ENCODE results near the gene CEP85.

CEP85 gene, protein sequence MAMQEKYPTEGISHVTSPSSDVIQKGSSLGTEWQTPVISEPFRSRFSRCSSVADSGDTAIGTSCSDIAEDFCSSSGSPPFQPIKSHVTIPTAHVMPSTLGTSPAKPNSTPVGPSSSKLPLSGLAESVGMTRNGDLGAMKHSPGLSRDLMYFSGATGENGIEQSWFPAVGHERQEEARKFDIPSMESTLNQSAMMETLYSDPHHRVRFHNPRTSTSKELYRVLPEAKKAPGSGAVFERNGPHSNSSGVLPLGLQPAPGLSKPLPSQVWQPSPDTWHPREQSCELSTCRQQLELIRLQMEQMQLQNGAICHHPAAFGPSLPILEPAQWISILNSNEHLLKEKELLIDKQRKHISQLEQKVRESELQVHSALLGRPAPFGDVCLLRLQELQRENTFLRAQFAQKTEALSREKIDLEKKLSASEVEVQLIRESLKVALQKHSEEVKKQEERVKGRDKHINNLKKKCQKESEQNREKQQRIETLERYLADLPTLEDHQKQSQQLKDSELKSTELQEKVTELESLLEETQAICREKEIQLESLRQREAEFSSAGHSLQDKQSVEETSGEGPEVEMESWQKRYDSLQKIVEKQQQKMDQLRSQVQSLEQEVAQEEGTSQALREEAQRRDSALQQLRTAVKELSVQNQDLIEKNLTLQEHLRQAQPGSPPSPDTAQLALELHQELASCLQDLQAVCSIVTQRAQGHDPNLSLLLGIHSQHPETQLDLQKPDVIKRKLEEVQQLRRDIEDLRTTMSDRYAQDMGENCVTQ

DNA sequence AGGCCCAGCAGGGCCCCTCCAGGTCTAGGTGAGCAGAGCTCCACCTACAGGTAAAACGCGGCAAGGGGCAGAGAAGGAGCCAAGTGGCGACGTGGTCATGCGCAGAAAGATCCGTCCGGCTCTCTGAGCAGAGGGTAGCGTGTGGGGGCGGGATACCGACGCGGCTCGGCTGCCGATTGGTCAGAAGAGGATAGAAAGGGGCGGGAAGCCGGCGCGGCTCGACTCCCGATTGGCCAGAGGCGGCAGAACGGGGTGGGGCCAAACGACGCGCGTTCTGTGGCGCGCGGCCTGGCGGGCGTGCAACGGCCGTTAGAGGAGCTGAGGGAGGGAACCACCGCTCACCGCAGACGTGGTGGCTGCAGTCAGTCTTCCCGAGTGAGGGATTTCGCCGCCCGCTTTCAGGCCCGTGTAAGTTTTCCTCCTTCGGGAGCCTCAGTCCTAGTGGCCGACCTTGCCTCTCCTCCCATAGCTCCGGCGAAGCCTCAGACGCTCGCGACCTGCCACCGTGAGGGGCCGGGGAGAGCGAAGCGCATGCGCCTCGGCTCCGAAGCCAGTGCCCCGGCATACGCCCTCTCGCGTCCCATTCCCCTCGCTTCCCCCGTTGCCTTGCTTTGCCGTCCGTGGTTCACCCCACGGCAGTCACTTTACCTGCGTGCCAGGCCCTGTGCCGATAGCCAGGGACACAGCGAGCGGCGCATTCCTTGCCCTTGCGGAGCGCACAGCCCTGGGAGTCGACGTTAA is at the start of gene CEP85:
CEP85 (plus strand) TSS at position 298 of the 741 bp plus-strand sequence. CDS start 5,584 bp downstream, outside the sequence.
- DNase-seq, result peak; percentile 99

DNA sequence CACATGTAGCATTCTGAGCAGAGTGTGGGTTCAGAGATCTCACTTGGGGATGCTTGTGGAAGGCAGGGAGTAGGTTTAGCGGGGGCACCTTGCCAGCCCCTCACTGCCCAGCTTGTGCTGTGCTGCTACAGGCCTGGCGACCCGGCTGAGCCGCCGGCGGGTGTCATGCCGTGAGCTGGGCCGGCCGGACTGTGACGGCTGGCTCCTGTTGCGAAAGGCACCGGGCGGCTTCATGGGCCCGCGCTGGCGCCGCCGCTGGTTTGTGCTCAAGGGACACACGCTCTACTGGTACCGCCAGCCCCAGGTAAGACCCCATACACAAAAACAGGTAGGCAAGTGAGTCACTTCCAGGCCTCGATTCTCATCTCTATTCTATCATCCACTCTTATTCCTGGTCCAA is 49.1 kb upstream of the CEP85 start:
- no peak for DNase-seq

GRCh38 chr1:26187882-26188281 is 46.1 kb upstream of the CEP85 start:
- DNase-seq, result no peak

DNA sequence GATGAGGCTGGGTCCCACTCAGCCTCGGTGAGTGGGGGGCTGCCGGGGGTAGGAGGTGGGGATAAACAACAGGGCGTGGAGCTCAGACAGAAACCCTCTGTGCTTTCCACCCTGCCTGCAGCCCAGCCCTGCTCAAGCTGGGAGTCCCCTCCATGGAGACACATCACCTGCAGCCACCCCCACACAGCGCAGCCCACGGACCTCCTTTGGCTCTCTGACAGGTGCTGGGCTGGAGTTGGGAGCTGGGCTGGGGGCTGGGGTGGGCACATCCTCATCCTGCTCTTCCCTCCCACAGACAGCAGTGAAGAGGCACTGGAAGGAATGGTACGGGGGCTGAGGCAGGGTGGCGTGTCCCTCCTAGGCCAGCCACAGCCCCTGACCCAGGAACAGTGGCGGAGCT is 45.5 kb upstream of the CEP85 start:
- DNase-seq, result no peak

GRCh38 chr1:26189331-26189730 is 44.7 kb upstream of the CEP85 start:
- no peak for DNase-seq

DNA sequence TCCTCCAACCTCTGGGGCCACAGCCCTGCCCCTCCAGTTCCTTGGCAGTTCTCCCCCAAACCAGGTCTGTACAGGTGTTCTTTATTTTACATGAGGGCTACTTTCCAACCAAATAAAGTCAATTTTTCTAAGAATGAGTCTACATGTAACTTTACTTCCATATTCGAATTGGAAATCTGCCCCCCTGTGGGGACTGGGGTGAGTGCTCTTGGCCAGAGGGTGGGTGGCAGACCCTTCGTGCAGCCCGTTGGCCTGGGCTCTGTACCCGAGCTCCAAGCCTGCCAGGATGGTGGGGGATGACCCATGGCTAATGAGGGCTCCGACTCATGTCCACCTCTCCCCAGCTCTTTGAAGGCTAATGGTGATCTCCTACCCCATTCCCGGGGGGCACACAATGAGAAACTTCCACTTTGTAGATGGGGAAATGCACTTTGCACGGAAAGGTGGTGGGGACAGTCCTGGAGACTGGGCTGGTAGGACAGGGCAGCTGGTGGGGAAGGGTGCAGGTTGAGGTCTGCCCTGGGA is 44.2 kb upstream of the CEP85 start:
- no peak for DNase-seq

GRCh38 chr1:26190373-26190987 is 43.5 kb upstream of the CEP85 start, which contains the start of gene CATSPER4:
Gene CATSPER4 (plus strand): TSS chr1:26190602. CDS start chr1:26190628, 26 bp downstream.
- no peak for DNase-seq

GRCh38 chr1:26191739-26192138 is 42.3 kb upstream of the CEP85 start:
- DNase-seq, result no peak

DNA sequence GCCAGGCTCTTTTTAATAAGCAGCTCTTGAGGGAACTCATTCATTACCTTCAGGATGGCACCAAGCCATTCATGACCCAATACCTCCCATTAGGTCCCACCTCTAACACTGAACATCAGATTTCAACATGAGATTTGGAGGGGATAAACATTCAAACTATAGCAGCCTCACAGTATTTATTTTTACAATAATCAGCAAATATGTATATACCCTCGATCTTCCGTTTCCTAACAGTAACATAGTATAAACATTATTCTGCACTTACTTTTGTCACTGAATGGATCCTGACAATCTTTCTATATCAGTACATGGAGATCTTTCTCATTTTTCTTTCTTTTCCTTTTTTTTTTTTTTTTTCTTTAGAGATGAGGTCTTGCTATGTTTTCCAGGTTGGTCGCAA is 38.2 kb upstream of the CEP85 start:
- DNase-seq, result no peak

DNA sequence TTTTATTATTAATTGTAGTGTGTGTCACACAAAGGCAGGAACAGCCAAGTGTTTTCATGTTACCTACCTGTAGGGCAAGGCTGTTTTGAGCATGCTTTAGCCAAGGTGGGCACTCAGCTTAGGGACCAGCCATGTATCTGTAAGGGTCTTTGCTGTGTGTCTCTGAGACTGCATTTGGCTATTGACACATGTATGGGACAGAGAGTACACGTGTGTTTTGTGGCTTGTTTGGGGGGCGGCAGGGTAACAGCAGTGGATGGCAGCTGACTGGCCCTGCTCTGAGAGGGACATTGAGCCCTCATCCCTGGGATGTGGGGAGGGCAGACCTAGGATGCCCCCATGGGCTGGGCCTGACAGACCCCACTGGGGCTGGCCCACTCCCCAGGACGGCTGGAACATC is 36.7 kb upstream of the CEP85 start:
- DNase-seq, result no peak

- no peak for DNase-seq
Measured at GRCh38 chr1:26197813-26198212, 36.2 kb upstream of the CEP85 start.

GRCh38 chr1:26200413-26200812 is 33.6 kb upstream of the CEP85 start:
- no peak for DNase-seq

GRCh38 chr1:26203642-26204318 is 30.2 kb upstream of the CEP85 start:
- no peak for DNase-seq

- no peak for DNase-seq
Measured at GRCh38 chr1:26210147-26210870, 23.7 kb upstream of the CEP85 start.

DNA sequence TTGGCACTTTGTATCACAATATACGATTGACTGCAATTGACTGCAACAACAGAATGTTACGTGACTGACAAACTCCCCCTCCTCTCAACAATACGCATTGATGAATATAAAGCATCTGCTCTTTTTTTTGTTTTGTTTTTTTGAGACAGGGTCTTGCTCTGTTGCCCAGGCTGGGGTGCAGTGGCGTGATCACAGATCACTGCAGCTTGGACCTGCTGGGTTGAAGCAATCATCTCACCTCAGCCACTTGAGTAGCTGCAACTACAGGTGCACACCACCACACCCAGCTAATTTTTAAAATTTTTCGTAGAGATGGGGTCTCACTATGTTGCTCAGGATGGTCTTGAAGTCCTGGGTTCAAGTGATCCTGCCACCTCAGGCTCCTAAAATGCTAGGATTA is 21.3 kb upstream of the CEP85 start:
- DNase-seq, result no peak

GRCh38 chr1:26213335-26213905 is 20.6 kb upstream of the CEP85 start:
- DNase-seq, result no peak

GRCh38 chr1:26215246-26215645 is 18.8 kb upstream of the CEP85 start:
- DNase-seq, result no peak

- DNase-seq, result no peak
Measured at GRCh38 chr1:26218906-26219494, 15.0 kb upstream of the CEP85 start.

DNA sequence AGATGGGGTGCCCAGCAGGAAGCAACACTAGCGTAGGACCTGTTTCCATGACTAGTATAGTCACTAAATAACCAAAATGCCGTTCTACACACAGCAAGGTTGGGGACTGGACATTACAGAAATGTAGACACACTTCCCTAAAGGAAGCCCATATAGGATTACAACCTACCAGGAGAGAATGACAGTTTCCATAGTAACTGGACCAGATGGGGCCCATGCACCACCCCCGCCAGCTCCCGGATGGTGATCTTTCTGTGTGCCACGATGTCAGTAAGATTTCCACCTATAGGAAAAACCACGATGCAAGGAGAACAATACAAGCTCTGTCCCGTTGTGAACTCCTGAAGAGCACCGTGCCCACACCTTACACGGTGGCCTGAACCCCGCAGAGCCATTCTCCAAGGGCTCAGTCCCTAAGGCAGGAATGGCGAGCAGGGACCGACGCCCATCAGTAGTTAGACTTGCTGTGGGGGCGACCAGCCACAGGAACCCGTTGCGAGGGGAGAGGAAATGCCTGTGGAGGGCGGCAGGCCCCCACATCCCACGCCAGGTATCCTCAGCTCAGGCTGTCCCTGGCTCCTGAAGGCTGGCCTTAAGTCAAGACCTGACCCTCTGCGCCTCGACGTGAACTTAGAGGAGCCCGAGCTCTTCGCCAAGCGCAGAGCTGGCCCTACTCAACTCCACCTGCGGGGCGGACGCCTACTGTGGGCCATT is 13.6 kb upstream of the CEP85 start:
- DNase-seq, result no peak

DNA sequence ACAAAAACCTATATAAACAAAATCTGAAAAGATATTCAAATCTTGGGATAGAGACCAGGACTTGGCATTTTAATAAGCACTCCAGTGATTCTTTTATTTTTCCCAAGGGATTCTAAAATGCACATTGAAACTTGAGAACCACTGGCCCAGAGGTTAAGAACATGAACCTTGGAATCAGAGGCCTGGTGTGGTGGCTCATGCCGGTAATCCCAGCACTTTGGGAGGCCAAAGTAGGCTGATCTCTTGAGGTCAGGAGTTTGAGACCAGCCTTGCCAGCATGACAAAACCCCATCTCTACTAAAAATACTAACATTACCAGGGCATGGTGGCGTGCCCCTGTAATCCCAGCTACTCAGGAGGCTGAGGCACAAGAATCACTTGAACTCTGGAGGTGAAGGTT is 12.9 kb upstream of the CEP85 start:
- no peak for DNase-seq
